Measurements from ENCODE around the gene TTC21A.
A peak's percentile ranks its signal among the peaks of the same experiment; 100 is the strongest.
"Not testable (repeated sequence)": the region's sequence is repeated elsewhere in the genome, so short reads cannot be mapped to it uniquely, and the experiment has no call there.

TTC21A gene

GRCh38 chr3:39157359-39157758 is 49.9 kb downstream of the TTC21A start:
- Mint-ChIP-seq H3K4me1 (peaks cover 27% of the 10 kb centered on the region), H3K36me3 (ENCODE audit: low read depth) (peaks cover 3% of the 10 kb centered on the region), H3K9me3 (no peaks in the 10 kb centered on the region), H3K4me3 (no peak overlapping the region), H3K27me3 (peaks cover 2% of the 10 kb centered on the region), H3K27ac (no peak overlapping the region)
- DNase-seq, result no peak
- ATAC-seq, result no peak

DNA sequence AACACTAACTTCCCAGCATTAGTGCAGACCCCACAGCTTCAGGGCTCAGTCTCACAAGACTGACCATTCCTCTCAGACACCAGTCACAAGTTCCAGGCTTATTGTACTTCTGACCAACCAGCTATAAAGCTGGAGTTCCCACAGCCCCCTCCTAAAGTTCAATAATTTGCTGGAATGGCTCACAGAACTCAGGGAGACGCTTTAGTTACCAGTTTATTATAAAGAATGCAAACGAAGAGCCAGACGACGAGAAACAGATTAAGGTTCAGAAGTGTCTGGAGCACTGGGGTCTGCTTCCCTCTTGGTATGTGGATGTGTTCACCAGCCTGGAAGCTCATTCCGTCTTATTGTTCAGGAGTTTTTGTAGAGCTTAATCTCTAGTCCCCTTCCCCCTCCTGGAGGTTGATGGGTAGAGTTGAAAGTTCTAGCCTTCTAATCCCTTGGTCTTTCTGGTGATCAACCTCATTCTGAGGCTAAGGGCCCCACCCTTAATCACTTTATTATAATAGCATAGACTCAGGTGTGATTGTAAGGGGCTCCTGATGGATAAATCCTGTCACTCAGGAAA is 50.8 kb downstream of the TTC21A start:
- peaks cover 24% of the 10 kb centered on the region for H3K4me1 Mint-ChIP-seq
- H3K27ac Mint-ChIP-seq, result no peak overlapping the region
- H3K9me3 Mint-ChIP-seq, result no peaks in the 10 kb centered on the region
- DNase-seq, result no peak
- no peaks in the 10 kb centered on the region for H3K27me3 Mint-ChIP-seq
- no peak for ATAC-seq
- no peaks in the 10 kb centered on the region for H3K36me3 Mint-ChIP-seq (ENCODE audit: low read depth)
- no peak overlapping the region for H3K4me3 Mint-ChIP-seq

- no peak for DNase-seq
- H3K4me3 Mint-ChIP-seq, result no peak overlapping the region
- H3K27me3 Mint-ChIP-seq, result no peaks in the 10 kb centered on the region
- ATAC-seq, result no peak
- peaks cover 15% of the 10 kb centered on the region for H3K4me1 Mint-ChIP-seq
- H3K27ac Mint-ChIP-seq, result no peak overlapping the region
- H3K9me3 Mint-ChIP-seq, result no peaks in the 10 kb centered on the region
- no peaks in the 10 kb centered on the region for H3K36me3 Mint-ChIP-seq (ENCODE audit: low read depth)
Measured at GRCh38 chr3:39164414-39164813, 56.9 kb downstream of the TTC21A start.

GRCh38 chr3:39165518-39165917 is 58.0 kb downstream of the TTC21A start:
- ATAC-seq (no peak), DNase-seq (no peak)
- Mint-ChIP-seq H3K27ac (no peak overlapping the region), H3K36me3 (ENCODE audit: low read depth) (no peaks in the 10 kb centered on the region), H3K27me3 (no peaks in the 10 kb centered on the region), H3K4me1 (peaks cover 15% of the 10 kb centered on the region), H3K9me3 (no peaks in the 10 kb centered on the region), H3K4me3 (no peak overlapping the region)

GRCh38 chr3:39166134-39166710 is 58.7 kb downstream of the TTC21A start:
- Mint-ChIP-seq H3K4me1 (peaks cover 15% of the 10 kb centered on the region), H3K36me3 (ENCODE audit: low read depth) (no peaks in the 10 kb centered on the region), H3K27ac (no peak overlapping the region), H3K27me3 (no peaks in the 10 kb centered on the region), H3K4me3 (no peak overlapping the region), H3K9me3 (no peaks in the 10 kb centered on the region)
- ATAC-seq, result no peak
- DNase-seq, result no peak

- no peak overlapping the region for H3K4me3 Mint-ChIP-seq
- no peaks in the 10 kb centered on the region for H3K36me3 Mint-ChIP-seq (ENCODE audit: low read depth)
- no peak for ATAC-seq
- no peak overlapping the region for H3K27ac Mint-ChIP-seq
- DNase-seq, result no peak
- no peaks in the 10 kb centered on the region for H3K9me3 Mint-ChIP-seq
- H3K4me1 Mint-ChIP-seq, result peaks cover 15% of the 10 kb centered on the region
- no peaks in the 10 kb centered on the region for H3K27me3 Mint-ChIP-seq
Measured at GRCh38 chr3:39166932-39167532, 59.6 kb downstream of the TTC21A start.

DNA sequence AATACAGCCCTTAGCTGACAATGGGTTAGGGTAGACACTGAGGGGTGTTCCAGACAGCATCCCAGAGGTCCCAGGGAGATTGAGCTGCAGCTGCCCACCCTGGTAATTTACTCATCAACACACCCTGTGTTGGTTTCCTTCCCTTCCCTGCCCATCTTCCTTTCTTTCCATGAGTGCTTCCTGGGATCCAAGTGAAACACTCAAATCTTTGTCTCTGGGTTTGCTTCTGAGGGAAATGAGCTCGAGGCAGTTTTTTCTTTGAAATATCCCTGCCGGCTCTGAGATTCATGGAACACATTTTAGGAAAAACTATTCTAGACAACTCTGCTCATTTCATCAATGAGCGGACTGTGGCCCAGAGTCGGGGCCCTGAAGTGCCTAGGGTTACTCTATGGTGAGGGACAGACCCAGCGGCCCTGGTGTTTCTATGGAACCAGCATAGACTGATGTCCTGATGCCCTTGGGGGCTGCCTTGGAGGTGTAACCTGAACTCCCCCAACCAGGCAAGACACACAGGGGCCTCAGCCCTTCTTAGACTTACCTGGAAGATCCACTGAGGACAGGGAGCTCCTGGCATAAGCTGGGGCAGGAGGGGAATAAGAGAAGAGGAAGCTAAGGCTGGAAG is 60.8 kb downstream of the TTC21A start:
- H3K4me1 Mint-ChIP-seq, result peaks cover 15% of the 10 kb centered on the region
- DNase-seq, result no peak
- no peaks in the 10 kb centered on the region for H3K9me3 Mint-ChIP-seq
- H3K27me3 Mint-ChIP-seq, result no peaks in the 10 kb centered on the region
- ATAC-seq, result no peak
- H3K27ac Mint-ChIP-seq, result no peak overlapping the region
- no peaks in the 10 kb centered on the region for H3K36me3 Mint-ChIP-seq (ENCODE audit: low read depth)
- no peak overlapping the region for H3K4me3 Mint-ChIP-seq

DNA sequence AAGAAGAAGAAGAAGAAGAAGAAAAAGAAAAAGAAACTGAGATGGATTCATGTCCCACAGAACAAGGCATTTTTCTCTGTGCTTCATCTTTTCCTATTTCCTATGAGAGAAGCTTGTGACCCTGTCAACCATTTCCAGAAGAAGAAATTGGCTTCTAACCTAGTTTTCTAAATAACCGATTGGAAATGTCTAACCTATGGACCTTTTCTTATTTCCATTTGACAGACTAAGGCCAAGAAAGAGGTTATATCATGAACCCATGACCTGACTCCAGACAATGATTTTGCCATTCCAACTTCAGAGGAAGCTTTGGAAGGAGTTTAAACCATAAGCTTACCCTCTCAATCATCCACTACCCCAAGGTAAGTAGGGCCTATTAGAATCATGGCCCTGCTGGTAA is 62.2 kb downstream of the TTC21A start:
- H3K27ac Mint-ChIP-seq, result no peak overlapping the region
- no peaks in the 10 kb centered on the region for H3K27me3 Mint-ChIP-seq
- no peaks in the 10 kb centered on the region for H3K36me3 Mint-ChIP-seq (ENCODE audit: low read depth)
- H3K4me3 Mint-ChIP-seq, result no peak overlapping the region
- H3K4me1 Mint-ChIP-seq, result peaks cover 17% of the 10 kb centered on the region
- peaks cover 2% of the 10 kb centered on the region for H3K9me3 Mint-ChIP-seq
- DNase-seq (no peak), ATAC-seq (no peak)

DNA sequence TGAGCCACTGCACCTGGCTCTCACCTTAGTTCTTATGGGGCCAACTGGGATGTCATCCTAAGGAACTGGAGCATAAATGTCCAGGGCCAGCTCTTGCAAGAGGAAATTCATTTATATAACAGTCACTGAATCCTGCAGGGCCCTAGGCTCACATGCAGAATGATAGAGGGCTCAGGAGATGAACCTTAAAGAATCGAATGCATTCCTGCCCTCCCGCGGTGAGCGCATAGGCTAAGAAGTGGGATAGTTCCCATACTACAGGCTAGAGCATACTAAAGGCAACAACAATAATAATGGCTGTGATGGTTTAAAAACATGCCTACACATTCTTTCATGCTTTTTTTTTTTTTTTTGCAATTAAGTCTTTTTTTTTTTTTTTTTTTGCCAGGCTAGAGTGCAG is 63.0 kb downstream of the TTC21A start:
- no peak overlapping the region for H3K4me3 Mint-ChIP-seq
- no peaks in the 10 kb centered on the region for H3K27me3 Mint-ChIP-seq
- ATAC-seq, result no peak
- H3K9me3 Mint-ChIP-seq, result peaks cover 4% of the 10 kb centered on the region
- DNase-seq, result no peak
- peaks cover 16% of the 10 kb centered on the region for H3K4me1 Mint-ChIP-seq
- H3K36me3 Mint-ChIP-seq (ENCODE audit: low read depth), result no peaks in the 10 kb centered on the region
- H3K27ac Mint-ChIP-seq, result no peak overlapping the region

GRCh38 chr3:39170877-39171276 is 63.4 kb downstream of the TTC21A start:
- not testable (repeated sequence) for H3K27me3 Mint-ChIP-seq; H3K36me3 Mint-ChIP-seq (ENCODE audit: low read depth); H3K4me3 Mint-ChIP-seq; ATAC-seq; H3K27ac Mint-ChIP-seq; H3K9me3 Mint-ChIP-seq; DNase-seq
- H3K4me1 Mint-ChIP-seq, result peaks cover 12% of the 10 kb centered on the region

DNA sequence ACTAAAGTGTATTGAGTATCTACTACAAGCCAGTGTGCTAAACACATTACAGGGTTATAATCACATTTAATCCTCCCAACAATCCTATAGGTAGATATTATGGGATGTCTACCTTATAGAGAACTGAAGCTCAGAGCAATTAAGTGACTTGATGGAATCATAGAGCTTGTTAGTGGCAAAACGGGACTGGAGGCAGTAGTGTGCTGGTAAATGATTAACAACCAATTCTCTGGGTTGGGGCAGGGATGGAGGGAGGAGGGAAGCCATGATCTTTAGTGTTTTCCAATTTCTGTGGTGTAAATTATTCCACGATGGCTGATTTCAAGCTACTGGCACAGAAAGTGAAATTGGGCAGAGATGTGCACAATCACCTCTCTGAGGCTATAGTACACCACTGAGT is 64.4 kb downstream of the TTC21A start:
- Mint-ChIP-seq H3K27me3 (no peaks in the 10 kb centered on the region), H3K36me3 (ENCODE audit: low read depth) (no peaks in the 10 kb centered on the region), H3K9me3 (peaks cover 4% of the 10 kb centered on the region), H3K4me3 (no peak overlapping the region), H3K27ac (no peak overlapping the region), H3K4me1 (peaks cover 15% of the 10 kb centered on the region)
- ATAC-seq (no peak), DNase-seq (no peak)

DNA sequence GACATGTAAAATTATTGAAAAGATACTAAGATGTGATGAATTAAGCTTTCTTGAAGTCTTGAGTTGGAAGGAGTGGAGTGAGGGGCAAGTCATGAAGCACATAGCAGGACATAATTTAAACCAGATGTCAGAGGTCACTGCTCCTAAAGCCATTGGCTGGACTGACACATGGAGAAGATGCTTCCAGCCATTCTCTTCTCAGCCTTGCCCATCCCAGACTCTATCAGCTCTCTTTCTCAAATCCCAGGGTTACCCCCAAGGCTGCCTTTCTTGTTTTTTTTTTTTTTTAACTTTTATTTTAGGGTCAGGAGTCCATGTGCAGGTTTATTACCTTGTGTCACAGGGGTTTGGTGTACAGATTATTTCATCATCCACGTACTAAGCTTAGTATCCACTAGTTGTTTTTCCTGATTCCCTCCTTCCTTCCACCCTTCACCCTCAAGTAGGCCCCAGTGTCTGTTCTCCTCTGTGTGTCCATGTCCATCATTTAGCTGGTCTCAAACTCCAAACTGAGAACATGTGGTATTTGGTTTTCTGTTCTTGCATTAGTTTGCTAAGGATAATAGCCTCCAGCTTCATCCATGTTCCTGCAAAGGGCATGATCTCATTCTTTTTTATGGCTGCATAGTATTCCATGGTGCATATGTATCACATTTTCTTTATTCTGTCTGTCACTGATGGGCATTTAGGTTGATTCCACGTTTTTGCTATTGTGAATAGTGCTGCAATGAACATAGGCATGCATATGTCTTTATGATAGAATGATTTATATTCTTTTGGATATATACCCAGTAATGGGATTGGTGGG is 66.0 kb downstream of the TTC21A start:
- H3K4me3 Mint-ChIP-seq, result no peak overlapping the region
- peaks cover 24% of the 10 kb centered on the region for H3K4me1 Mint-ChIP-seq
- ATAC-seq, result no peak
- DNase-seq, result no peak
- peak overlapping the region; percentile 50 for H3K27ac Mint-ChIP-seq
- H3K27me3 Mint-ChIP-seq, result no peaks in the 10 kb centered on the region
- peaks cover 4% of the 10 kb centered on the region for H3K9me3 Mint-ChIP-seq
- H3K36me3 Mint-ChIP-seq (ENCODE audit: low read depth), result peaks cover 1% of the 10 kb centered on the region

- Mint-ChIP-seq H3K4me1 (peaks cover 48% of the 10 kb centered on the region), H3K4me3 (no peak overlapping the region), H3K27ac (peak overlapping the region; percentile 47), H3K27me3 (no peaks in the 10 kb centered on the region), H3K9me3 (peaks cover 4% of the 10 kb centered on the region), H3K36me3 (ENCODE audit: low read depth) (peaks cover 1% of the 10 kb centered on the region)
- no peak for DNase-seq
- ATAC-seq, result no peak
Measured at GRCh38 chr3:39176025-39176714, 68.7 kb downstream of the TTC21A start.

GRCh38 chr3:39177708-39178332 is 70.3 kb downstream of the TTC21A start:
- H3K27ac Mint-ChIP-seq, result peak overlapping the region; percentile 89

More at GRCh38 chr3:39177708-39178332, 70.3 kb downstream of the TTC21A start:
- DNase-seq (peak; percentile 81), ATAC-seq (peak; percentile 70)
- no peaks in the 10 kb centered on the region for H3K27me3 Mint-ChIP-seq
- H3K9me3 Mint-ChIP-seq, result peaks cover 4% of the 10 kb centered on the region
- H3K4me3 Mint-ChIP-seq, result peak overlapping the region; percentile 71
- H3K4me1 Mint-ChIP-seq, result peaks cover 53% of the 10 kb centered on the region
- peaks cover 1% of the 10 kb centered on the region for H3K36me3 Mint-ChIP-seq (ENCODE audit: low read depth)

Data from activated naive CD8-positive, alpha-beta T cell treated with anti-CD3 and anti-CD28 coated beads, Interleukin-2, amount 50 U/mL, for 24 hours (primary cell).